GM18870 (cell line): ENCODE results near the gene RASA3.
A peak's percentile ranks its signal among the peaks of the same experiment; 100 is the strongest.
"Not testable (repeated sequence)": the region's sequence is repeated elsewhere in the genome, so short reads cannot be mapped to it uniquely, and the experiment has no call there.

Experiments used
- ATAC-seq: cut with Tn5 transposase; IDR thresholded peaks from one replicate; pipeline ENCODE4 v1.9.1; 2021; ENCODE audit warnings: moderate library complexity; ENCODE audit not compliant: unreplicated experiment

The RASA3 gene

DNA sequence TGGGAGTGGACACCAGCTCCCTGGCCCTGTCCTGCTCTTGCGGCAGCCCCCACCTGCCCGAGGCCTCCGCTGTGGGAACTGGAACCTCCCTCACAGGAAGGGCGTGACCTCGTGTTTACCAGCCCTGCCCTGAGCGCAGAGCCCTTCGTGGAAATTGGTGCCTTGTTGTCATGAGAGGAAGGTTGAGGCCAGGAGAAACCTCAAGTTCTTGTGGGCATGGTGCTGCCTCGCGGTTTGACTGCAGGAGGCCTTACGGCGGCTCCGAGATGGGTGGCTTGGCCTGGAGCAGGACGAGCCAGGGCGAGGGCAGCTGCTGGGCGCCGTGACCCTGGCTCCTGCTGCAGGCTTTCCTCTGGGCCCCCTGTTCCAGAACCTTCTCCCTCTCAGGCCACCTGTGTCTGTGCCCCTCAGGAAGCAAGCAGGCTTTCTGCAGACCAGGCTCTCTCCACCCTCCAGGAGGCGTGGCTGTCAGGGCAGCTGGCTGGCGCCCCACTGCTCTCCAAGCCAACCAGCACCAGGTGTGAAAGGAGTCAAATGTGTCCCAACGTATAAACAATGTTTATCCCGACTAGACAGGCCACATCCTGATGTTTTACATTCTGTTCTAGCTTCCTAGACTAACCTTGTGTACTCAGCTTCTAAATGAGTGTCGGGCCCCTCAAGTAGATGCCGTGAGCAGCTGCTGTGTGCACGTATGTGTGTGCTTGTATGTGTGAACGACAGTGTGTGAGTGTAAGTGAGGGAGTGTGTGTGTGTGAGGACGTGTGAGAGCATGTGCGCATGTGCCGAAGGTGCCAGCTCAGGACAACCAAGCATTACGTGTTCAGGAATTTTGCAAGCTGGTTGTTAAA, 10.4 kb upstream of the RASA3 start:
- no peak for ATAC-seq

DNA sequence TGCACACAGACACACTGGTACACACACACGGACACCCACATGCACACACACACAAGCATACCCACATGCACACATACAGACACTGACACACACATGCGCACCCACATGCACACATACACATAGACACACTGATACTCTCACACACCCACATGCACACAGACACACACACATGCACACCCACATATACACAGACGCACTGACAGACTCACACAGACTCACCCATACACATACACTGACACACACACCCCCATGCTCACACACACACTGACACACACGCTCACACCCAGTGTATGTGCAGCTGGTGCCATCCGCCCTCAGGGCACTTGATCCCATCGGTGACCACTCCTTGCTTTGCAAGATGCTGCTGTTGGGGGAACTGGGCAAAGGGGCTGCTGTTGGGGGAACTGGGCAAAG, 9.7 kb upstream of the RASA3 start:
- ATAC-seq = no peak

DNA sequence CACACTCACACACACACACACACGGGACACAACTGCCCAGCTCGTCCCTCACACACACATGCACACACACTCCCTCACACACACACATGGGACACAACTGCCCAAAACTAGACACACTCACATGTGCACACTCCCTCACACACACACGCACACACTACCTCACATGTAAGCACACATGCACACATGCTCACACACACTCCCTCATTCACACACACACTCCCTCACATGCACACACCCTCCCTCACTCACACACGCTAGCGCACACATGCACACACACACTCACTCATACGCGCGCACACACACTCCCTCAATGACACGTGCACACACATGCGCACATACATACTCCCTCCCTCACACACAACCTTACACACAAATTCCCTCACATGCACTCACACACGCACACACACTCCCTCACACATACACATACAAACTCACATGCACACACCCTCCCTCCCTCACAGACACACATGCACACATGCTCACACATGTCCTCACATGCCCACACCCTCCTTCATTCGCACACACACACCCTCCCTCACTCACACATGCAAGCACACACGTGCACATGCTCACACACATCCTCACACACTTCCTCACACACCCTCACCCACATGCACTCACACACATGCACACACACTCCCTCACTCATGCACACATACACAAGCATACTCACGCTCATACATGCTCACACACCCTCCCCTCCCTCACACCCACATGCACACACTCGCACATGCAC, 9.0 kb upstream of the RASA3 start:
- ATAC-seq = no peak

DNA sequence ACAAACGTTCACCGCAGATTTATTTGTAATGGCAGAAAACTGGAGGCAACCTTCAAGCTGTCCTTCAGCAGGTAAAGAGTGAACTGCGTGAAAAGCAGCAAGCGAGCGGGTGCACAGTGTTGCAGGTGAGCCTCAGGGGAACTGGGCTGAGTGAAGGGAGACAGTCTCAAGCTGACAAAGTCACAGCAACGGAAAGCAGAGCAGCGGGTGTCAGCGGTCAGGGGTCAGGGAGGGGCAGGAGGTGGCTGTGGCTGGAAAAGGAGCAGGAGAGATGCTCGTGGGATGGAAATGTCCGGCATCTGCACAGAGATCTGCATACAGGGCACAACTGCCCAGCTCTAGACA, 8.5 kb upstream of the RASA3 start:
- no peak for ATAC-seq

DNA sequence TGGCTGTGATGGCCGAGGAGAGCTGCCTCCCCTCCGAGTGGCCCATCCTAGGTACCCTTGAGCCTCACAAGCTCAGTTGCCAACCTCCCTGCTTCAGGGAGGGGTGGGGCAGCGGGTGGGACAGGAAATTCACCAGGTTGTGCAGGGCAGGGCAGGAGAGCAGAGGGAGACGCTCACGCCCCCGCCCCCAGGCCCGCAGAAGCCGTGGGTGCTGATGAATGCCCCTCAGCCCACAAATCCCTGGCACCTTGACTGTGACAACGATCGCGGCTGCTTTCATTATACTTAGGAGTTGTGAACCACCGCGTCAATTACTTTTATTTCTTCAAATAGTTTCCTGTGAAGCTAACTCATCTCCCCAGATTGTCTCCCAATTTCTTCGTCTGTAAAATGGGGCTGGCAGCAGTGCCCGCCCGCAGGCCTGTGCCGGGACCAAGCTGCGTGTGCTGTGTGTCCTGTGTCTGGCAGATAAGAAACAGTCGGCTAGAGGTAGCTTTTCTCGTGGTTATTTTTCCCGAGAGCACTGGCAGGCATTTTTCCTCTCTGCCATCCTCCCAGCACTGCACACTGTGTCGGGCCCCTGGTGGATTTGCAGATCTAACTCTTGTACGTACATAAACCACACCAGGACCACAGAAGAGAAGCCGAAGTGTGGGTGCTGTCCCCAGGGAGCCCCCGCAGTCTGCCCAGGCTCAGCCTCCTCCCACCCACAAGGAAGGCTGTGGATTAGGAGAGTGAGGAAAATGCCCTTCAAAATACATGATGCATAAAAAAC, 7.9 kb upstream of the RASA3 start:
- ATAC-seq = no peak

DNA sequence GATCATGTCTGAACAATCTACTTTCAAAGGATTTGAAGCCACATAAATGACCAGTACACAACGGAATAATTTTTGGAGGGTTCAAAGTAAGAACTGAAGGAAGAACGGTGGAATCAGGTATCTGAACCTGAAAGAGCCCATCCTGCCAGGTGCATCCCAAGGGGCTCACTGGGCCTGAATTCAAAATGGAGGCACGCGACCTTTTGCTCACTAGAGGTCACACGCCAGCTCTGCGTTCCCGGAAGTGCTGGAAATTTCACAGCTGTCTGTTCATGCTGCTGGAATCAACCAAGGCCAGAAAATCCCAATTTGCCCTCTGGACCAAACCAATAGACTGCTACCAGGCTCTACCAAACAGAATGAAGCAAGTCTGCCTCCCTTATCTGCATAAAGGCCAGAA, 4.2 kb upstream of the RASA3 start:
- no peak for ATAC-seq

DNA sequence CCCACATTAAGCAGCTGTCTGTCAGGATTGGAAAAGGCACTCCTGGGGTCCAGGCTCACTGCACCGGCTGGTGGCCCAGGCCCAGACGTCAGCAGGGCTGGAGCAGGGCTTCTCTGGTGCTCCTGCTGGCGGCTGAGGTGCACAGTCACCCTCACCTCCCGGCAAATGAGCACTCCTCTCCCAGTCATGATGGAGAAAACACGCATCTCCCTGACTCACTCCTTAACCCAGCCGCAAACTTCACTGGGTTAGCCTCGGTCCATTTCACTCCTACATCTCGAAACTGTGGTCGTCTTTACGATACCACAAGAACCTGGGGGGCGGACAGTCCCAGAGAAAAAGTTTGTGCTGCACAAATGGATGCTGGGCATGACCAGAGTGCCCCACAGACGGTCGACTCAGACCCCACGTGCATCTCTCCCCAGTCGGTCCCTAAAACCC, 3.3 kb upstream of the RASA3 start:
- no peak for ATAC-seq

DNA sequence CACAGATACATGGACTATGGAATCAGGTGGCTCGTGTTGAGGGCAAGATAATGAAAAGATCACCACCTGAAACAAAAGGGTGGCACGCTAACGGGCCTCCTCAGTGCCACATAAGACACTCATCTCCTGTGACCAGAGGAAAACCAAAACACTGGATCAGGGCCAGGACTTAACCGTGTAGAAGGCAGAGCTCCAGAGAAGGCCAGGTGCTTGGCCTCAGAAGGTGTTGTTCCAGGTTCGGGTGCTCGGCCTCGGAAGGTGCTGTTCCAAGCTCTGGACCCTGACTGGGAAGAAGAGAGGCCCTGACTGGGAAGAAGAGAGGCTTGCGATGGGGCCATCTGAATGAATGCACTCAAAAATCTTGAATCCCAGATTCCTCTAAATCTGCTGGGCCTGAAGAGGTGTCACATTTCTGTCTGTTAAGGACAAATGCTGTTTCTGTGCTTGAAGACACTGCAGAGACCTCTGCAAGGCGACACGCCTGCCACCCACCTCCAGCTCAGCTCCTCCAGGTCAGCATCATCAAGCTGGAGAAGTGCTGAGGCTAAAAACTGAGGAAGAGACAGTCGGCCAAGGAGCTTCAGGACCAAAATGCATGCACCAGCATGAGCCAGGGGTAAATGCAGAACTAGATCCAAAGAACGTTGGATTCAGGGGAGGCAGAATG, 2.7 kb upstream of the RASA3 start:
- ATAC-seq = no peak

DNA sequence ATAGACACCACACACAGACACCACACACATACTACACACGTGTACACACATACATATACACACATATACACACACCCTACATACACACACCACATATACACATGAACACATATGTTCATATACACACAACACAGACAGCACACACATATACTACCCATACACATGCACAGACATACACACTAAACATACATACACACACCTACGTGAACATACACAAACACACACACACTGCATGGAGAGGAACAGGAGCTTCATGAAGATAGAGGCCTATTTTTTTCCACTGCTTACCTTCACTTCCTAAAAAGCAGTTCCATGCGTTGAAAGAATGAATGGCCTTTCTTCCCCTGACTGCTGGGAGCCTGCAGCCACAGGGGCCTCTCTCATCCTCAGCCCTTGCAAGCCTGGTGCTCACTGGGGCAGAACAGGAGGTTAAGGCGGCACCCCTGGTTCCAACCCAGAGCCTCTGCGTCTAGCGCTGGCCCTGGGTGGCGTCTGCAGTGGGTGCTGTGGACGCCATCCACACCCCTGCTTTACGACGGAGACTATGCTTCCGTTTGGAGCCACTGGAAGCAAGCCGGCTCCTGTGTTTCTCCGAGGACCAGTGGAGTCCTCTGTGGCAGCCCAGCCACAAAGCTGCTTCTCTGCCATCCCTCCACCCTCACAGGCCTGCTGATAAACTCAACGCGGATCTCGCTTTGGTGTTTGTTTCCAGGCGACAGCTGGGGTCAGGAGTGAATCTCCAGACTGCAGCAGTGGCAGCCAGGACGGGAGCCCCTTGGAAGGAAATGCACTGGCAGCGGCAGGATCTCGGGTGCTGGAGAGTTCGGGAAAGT, 1.9 kb upstream of the RASA3 start:
- no peak for ATAC-seq

DNA sequence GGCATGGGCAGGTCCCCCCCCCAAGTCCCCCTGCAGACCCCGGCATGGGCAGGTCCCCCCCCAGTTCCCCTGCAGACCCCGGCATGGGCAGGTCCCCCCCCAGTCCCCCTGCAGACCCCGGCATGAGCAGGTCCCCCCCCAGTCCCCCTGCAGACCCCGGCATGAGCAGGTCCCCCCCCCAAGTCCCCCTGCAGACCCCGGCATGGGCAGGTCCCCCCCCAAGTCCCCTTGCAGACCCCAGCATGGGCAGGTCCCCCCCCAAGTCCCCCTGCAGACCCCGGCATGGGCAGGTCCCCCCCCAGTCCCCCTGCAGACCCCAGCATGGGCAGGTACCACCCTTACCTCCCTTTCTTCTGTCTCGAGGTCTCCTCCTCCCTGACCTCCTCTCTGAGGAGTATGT, 1.1 kb upstream of the RASA3 start:
- ATAC-seq = not testable (repeated sequence)

DNA sequence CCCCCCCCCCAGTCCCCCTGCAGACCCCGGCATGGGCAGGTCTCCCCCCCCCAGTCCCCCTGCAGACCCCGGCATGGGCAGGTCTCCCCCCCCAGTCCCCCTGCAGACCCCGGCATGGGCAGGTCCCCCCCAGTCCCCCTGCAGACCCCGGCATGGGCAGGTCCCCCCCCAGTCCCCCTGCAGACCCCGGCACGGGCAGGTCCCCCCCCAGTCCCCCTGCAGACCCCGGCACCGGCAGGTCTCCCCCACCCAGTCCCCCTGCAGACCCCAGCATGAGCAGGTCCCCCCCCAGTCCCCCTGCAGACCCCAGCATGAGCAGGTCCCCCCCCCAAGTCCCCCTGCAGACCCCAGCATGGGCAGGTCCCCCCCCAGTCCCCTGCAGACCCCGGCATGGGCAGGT, 703 bp upstream of the RASA3 start:
- not testable (repeated sequence) for ATAC-seq

DNA sequence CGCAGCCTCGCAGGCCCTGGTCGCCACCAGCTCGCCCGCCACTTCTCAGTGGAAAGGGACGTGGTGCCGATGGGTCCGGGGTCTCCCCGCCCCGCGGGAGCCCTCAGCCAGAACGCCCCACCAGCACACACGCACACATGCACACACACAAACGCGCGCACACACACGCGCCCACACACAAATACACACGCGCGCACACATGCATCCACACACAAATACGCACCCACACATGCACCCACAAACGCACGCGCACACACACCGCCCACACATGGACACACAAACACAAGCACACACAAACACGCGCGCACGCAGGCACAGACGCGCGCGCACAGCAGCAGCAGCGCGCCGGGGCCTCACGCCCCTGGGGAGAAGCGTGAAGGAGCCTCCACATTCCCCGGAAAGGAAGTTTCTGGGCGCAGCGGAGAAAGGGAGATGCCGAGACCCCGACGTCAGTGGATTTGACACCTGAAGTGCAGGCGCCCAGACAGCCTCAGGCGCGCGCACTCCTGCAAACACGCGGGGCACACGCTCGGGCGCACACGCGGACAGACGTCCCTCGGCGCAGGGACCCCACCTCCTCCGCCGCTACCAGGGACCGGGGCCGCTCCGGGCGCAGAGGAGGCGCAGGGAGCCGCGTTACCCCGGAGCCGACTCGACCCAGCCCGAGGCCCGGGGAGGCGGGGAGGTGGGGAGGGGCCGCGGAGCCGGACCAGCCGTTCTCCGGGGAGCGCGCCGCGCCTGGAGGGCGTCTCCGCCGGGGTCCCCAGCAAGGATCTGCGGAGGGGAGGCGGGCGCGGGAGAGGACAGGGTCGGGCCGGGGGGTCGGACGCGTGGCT, 622 bp downstream of the RASA3 start:
- ATAC-seq = no peak

DNA sequence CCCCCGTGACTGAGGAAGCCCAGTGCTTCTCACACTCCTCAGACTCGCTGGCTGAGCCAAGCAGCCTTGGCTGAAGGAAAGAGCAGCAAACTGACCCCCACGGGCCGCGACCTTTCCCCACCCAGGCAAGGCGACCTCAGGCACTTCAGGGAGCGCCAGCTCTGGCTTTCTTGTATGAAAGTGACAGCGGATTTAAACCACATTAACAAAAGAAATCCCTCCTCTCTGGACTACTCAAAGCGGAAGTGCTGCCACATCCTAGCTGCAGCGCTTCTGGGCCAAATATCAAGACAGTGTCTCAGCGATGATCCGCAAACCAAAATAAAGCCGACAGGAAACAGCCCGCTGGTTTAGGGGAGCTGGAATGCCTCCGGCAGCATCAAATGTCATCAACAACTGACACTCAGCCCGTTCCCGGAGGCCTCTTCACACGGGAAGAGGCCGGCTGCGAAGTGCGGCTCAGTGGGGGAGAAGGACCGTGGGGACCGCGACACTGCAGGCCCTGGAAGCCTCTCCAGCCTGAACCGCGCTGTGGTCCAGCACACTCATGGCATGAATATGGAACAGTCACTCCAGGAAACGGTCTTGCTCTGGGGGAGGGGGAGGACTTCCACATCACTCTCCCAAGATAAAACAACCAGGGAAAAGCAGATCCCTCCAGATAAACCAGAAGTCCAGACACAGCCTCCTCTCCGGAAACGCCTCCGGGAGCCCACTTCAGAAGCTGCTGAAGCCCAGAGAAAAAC, 1.4 kb downstream of the RASA3 start:
- no peak for ATAC-seq

DNA sequence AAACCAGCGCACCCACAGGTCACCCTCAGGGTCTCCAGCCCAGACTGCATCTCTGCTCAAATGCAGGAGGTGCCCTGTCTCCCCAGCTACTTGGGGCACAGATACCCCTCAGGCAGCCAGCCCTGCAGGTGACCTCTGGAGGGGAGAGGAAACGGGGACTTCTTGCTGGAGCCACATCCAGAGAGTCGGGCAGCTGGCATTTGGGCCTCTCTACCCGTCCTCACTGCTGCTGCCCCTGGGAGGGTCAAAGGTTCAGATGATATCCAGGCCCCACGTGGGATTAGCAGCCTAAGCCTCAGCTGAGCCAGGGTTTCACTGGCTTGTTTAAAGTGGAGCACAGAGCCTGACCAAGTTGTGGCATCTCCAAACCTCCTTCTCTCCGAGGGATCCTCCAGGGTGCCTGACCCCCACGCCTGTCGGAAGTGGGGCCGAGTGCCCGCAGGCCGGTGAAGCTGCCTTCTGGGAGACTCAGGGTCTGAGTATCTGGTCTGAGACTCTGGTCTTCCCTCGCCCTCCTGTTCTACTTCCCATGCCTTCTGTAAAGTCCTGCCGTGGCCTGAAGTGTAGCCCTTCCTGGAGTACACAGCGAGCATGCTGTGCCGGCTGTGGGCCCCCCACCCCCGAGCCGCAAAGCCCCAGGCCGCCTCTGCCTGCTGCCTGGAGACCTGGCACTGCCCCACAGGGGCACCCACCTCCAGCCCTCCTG, 2.1 kb downstream of the RASA3 start:
- no peak for ATAC-seq

DNA sequence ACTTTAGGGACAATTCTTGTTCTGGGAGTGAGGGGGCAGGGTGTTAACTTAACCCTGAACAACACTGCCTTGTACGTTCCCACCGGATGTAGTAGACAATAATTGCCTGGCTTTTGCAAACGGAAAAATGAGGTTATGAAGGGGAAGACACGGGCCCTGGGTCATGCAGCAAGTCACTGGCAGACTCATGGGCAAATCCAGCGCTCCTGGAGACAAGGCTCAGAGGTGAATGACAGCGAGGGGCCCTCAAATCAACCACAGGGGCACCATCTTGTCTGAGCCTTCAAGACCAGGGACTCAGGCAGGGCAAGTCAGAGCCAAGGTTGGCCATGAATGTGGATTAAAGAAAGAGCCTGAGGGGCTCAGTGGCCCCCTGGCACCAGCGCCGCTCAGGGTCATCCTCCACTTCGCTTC, 2.8 kb downstream of the RASA3 start:
- no peak for ATAC-seq

DNA sequence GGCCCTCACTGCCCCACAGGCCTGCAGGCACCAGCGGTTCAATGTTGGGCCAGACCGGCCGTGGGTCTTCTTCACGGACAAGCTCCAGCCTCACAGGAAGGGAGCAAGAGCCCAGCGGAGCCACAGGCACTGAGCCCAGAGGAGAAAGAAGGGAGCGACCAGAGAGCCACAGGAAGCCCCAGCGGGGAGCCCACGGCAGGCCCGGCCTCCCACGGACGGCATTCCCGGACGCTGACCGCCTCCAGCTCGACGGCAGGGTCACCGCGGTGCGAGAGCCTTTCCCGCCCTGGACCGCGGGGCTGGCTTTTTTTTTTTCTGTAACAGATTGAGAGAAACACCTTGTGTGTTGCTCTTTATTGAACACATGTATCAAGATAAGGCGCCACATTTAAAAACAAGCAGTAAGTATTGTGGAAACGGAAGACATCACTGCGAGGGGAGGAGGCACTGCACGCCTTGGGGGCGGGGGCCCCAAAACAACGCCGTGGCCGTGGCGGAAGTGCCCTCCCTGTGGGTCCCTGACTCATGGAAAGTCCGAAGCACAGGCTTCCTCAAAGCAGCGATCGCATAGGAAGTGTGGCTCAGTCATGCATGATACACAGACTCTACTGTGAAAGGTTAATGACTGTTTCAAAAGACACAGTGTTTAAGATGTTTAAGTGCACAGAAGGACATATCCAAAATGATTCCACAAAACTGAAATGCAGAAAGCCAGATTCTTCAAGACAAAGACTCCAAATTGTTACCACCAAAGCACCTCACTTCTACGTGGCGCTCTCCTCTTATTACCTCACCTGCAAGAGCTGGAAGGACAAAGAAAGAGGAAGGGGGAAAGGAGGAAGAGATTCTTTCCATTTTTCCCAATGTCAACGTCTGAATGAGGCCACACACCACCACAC, 3.5 kb downstream of the RASA3 start:
- ATAC-seq = peak; percentile 71

DNA sequence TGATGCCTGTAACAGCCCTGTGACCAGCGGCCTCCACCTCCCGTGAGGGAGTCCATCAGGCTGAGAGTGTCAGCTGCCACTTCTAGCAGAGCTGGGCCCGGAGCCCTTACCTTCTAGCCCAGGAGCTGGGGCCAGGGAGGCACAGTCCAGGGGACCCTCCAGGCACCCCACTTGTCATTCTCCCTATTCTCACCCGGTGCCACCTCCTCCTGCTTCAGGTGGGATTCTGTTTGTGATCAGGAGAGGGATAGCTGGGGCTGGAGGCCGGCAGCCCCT, 4.1 kb downstream of the RASA3 start:
- no peak for ATAC-seq
